Neuronal stem cell (in vitro differentiated cells): ENCODE data around the gene CTSH.

Source experiments
- DNase-seq: peaks from one replicate; pipeline ENCODE4 v3.0.0-alpha.2; 2013; ENCODE audit warnings: low spot score
- H2AFZ ChIP-seq: one replicate; pipeline ENCODE4 v1.6.1; 2013; ENCODE audit warnings: mild to moderate bottlenecking, low read length, inconsistent platforms
- H2AK5ac ChIP-seq: 2 replicates; pipeline ENCODE4 v1.6.1; 2013; ENCODE audit warnings: low read depth, mild to moderate bottlenecking, inconsistent platforms, low read length, moderate library complexity, mixed read lengths
- H2BK120ac ChIP-seq: 2 replicates; pipeline ENCODE4 v1.6.1; 2013; ENCODE audit warnings: low read depth, mild to moderate bottlenecking, inconsistent platforms, low read length, moderate library complexity, mixed read lengths
- H2BK12ac ChIP-seq: one replicate; pipeline ENCODE4 v1.6.1; 2013; ENCODE audit warnings: low read length, inconsistent platforms
- H2BK15ac ChIP-seq: 2 replicates; pipeline ENCODE4 v1.6.1; 2013; ENCODE audit warnings: mild to moderate bottlenecking, low read length, inconsistent platforms, mixed read lengths
- H2BK5ac ChIP-seq: one replicate; pipeline ENCODE4 v1.6.1; 2013; ENCODE audit warnings: inconsistent platforms, mild to moderate bottlenecking, low read length, moderate library complexity
- H3K14ac ChIP-seq: one replicate; pipeline ENCODE4 v1.6.1; 2013; ENCODE audit warnings: low read length, inconsistent platforms
- H3K18ac ChIP-seq: 2 replicates; pipeline ENCODE4 v1.6.1; 2013; ENCODE audit warnings: low read length, inconsistent platforms
- H3K23ac ChIP-seq: 2 replicates; pipeline ENCODE4 v1.6.1; 2013; ENCODE audit warnings: low read depth, mild to moderate bottlenecking, mixed read lengths, low read length, inconsistent platforms; ENCODE audit not compliant: poor library complexity
- H3K27ac ChIP-seq: replicated peaks from 3 replicates; pipeline ENCODE4 v1.5.1; 2013; ENCODE audit warnings: low read length, inconsistent platforms
- H3K27me3 ChIP-seq, 3 experiments: 2 replicates each; pipeline ENCODE4 v1.6.1; 2013; ENCODE audit warnings: low read length in 3 of 3, mild to moderate bottlenecking in 2 of 3, inconsistent platforms in 1 of 3, low read depth in 1 of 3, mixed read lengths in 1 of 3, moderate library complexity in 1 of 3; ENCODE audit not compliant: control insufficient read depth in 3 of 3, insufficient read depth in 3 of 3
- H3K36me3 ChIP-seq, 2 donors: replicated peaks in 1 of 2; 2 replicates each; pipeline ENCODE4 v1.6.1; 2013; ENCODE audit warnings: low read length in 2 of 2; ENCODE audit not compliant: control insufficient read depth in 2 of 2, insufficient read depth in 2 of 2
- H3K4ac ChIP-seq: 2 replicates; pipeline ENCODE4 v1.6.1; 2013; ENCODE audit warnings: inconsistent platforms, mild to moderate bottlenecking, low read length, moderate library complexity
- H3K4me1 ChIP-seq, 2 donors: 1 replicate in 1 of 2; 2 replicates in 1 of 2; pipeline ENCODE4 v1.6.1; 2013; ENCODE audit warnings: low read length in 2 of 2, low read depth in 1 of 2; ENCODE audit not compliant: control insufficient read depth in 2 of 2, insufficient read depth in 1 of 2
- H3K4me2 ChIP-seq: one replicate; pipeline ENCODE4 v1.6.1; 2013; ENCODE audit warnings: mild to moderate bottlenecking, low read length, inconsistent platforms; ENCODE audit not compliant: insufficient read depth, poor library complexity, severe bottlenecking
- H3K4me3 ChIP-seq, 2 donors: 2 replicates each; pipeline ENCODE4 v1.5.1; 2013; ENCODE audit warnings: low read length in 2 of 2, mild to moderate bottlenecking in 2 of 2, inconsistent platforms in 1 of 2, moderate library complexity in 1 of 2
- H3K79me1 ChIP-seq: one replicate; pipeline ENCODE4 v1.6.1; 2013; ENCODE audit warnings: low read depth, mild to moderate bottlenecking, inconsistent platforms, low read length, moderate library complexity
- H3K9ac ChIP-seq: one replicate; pipeline ENCODE4 v1.6.1; 2013; ENCODE audit warnings: mild to moderate bottlenecking, low read depth, low read length, inconsistent platforms; ENCODE audit not compliant: poor library complexity
- H3K9me3 ChIP-seq, 2 donors: replicated peaks in 1 of 2; 2 replicates each; pipeline versions ENCODE3 to v1.6.1; 2013; ENCODE audit warnings: low read length in 2 of 2, mild to moderate bottlenecking in 2 of 2, inconsistent platforms in 1 of 2, low read depth in 1 of 2, mixed read lengths in 1 of 2, moderate library complexity in 1 of 2; ENCODE audit not compliant: control insufficient read depth in 2 of 2, insufficient read depth in 1 of 2
- H4K8ac ChIP-seq: one replicate; pipeline ENCODE4 v1.6.1; 2013; ENCODE audit warnings: low read depth, mild to moderate bottlenecking, inconsistent platforms, low read length, moderate library complexity
- H4K91ac ChIP-seq: one replicate; pipeline ENCODE4 v1.6.1; 2013; ENCODE audit warnings: low read length, low read depth, mild to moderate bottlenecking, inconsistent platforms; ENCODE audit not compliant: poor library complexity
- WGBS, 2 donors: extraction: QIAGEN DNeasy Blood & Tissue Kit; methylation state at CpG; one replicate each; pipeline ENCODE4 v1.1.7; 2013; ENCODE audit warnings: missing lambda C conversion rate in 2 of 2, mixed read lengths in 1 of 2; ENCODE audit not compliant: insufficient read length in 2 of 2, insufficient replicate concordance in 1 of 2; ENCODE audit errors: extremely low coverage in 2 of 2; 5-methylcytosine and 5-hydroxymethylcytosine counted together

CTSH gene

DNA sequence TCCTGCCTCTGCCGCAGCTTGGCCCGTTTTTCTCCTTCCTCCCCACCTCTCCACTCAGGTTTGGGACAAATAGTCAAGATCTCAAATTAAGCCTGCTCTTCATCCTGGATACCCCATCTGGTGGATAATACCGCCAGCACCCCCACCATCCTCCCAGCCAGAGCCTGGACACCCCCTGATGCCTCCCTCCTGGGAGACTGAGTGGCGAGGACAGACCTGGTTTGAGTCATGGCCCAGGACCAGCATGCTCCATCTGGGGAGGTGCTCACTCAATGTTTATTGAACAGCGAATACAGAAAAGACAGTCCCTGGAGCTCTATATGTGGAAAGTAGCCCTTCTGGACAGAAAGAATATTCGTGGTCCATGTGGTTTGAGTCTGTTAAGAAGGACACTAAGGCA is 23.3 kb downstream of the CTSH start:
- H3K4me1 ChIP-seq = no peaks in the 10 kb centered on the region
- no peak overlapping the region for H3K23ac ChIP-seq
- H3K18ac ChIP-seq = no peak overlapping the region
- no peak for DNase-seq
- H2BK120ac ChIP-seq = no peak overlapping the region
- H3K36me3 ChIP-seq = peaks cover 23 to 68% of the 10 kb centered on the region in 2 donors
- no peak overlapping the region for H4K8ac ChIP-seq
- H3K27me3 ChIP-seq = no peaks in the 10 kb centered on the region
- H2BK12ac ChIP-seq = no peak overlapping the region
- H2AFZ ChIP-seq = no peak overlapping the region
- H3K4me2 ChIP-seq = no peak overlapping the region
- no CpG with 5 or more reads among the region's 6 CpGs for WGBS, 2 donors
- peak overlapping the region; percentile 56 for H3K9ac ChIP-seq
- H2BK15ac ChIP-seq = no peak overlapping the region
- no peak overlapping the region for H3K4me3 ChIP-seq
- H2AK5ac ChIP-seq = no peak overlapping the region
- H3K27ac ChIP-seq = no peak overlapping the region
- H4K91ac ChIP-seq = no peak overlapping the region
- H3K79me1 ChIP-seq = no peaks in the 10 kb centered on the region
- no peak overlapping the region for H3K14ac ChIP-seq
- no peak overlapping the region for H2BK5ac ChIP-seq
- H3K4ac ChIP-seq = no peak overlapping the region
- H3K9me3 ChIP-seq = no peaks in the 10 kb centered on the region

DNA sequence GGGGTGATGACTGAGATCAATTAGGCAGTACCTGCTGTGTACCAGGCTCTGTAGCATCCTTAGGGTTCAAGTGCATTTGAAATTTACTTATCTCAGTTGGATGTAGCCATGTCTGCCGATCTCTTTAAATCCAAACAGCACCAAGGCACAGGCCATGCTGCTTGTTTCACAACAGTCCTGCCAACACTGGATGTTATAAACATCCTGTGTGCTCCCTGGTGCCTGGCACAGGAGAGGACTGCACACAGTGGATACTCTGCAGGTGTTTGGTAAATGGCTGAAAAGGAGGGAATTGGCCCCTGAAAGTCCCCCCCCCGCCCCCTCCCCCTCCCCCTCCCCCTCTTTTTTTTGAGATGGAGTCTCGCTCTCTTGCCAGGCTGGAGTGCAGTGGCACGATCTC is 27.0 kb downstream of the CTSH start:
- Histone ChIP-seq H3K9ac (no peak overlapping the region), H2BK15ac (no peak overlapping the region), H3K23ac (no peak overlapping the region), H4K91ac (no peak overlapping the region), H3K4ac (no peak overlapping the region), H3K18ac (no peak overlapping the region), H3K4me3 (no peak overlapping the region), H2AFZ (no peak overlapping the region), H3K4me2 (no peak overlapping the region), H3K4me1 (no peaks in the 10 kb centered on the region), H2AK5ac (no peak overlapping the region), H3K36me3 (peaks cover 31 to 80% of the 10 kb centered on the region in 2 donors), H3K14ac (no peak overlapping the region), H3K9me3 (no peaks in the 10 kb centered on the region), H2BK12ac (no peak overlapping the region), H3K27me3 (no peaks in the 10 kb centered on the region), H3K27ac (no peak overlapping the region), H4K8ac (no peak overlapping the region), H2BK5ac (no peak overlapping the region), H3K79me1 (no peaks in the 10 kb centered on the region), H2BK120ac (no peak overlapping the region)
- no peak for DNase-seq
- no CpG with 5 or more reads among the region's 4 CpGs for WGBS, 2 donors

DNA sequence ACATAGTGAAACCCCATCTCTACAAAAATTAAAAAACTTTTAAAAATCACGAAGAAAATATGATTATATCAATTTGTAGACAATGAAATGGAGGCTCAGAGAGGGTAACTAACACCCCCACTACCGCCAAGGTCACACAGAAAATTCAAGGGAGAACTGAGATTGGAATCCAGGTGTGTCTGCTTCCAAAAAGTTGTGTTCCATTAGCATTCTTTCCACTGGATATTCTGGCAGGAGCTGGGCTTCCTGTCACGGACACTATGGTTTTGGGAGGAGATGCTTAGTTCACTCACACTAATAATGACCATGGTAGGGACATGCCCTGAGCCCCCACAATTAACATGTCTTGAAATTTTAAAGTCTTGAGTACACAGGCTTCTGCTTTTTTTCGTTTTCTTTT is 28.8 kb downstream of the CTSH start:
- Histone ChIP-seq H3K36me3 (peaks cover 18 to 79% of the 10 kb centered on the region in 2 donors), H3K27me3 (no peaks in the 10 kb centered on the region), H2BK15ac (no peak overlapping the region), H4K8ac (no peak overlapping the region), H3K27ac (no peak overlapping the region), H3K14ac (no peak overlapping the region), H2BK120ac (no peak overlapping the region), H4K91ac (no peak overlapping the region), H3K4me1 (no peaks in the 10 kb centered on the region), H3K4me2 (no peak overlapping the region), H3K4ac (no peak overlapping the region), H2BK12ac (no peak overlapping the region), H3K18ac (no peak overlapping the region), H2BK5ac (no peak overlapping the region), H3K9me3 (no peaks in the 10 kb centered on the region), H2AK5ac (no peak overlapping the region), H3K23ac (no peak overlapping the region), H3K79me1 (no peaks in the 10 kb centered on the region), H2AFZ (no peak overlapping the region), H3K9ac (no peak overlapping the region), H3K4me3 (no peak overlapping the region)
- no CpG with 5 or more reads among the region's 4 CpGs for WGBS, 2 donors
- no peak for DNase-seq

DNA sequence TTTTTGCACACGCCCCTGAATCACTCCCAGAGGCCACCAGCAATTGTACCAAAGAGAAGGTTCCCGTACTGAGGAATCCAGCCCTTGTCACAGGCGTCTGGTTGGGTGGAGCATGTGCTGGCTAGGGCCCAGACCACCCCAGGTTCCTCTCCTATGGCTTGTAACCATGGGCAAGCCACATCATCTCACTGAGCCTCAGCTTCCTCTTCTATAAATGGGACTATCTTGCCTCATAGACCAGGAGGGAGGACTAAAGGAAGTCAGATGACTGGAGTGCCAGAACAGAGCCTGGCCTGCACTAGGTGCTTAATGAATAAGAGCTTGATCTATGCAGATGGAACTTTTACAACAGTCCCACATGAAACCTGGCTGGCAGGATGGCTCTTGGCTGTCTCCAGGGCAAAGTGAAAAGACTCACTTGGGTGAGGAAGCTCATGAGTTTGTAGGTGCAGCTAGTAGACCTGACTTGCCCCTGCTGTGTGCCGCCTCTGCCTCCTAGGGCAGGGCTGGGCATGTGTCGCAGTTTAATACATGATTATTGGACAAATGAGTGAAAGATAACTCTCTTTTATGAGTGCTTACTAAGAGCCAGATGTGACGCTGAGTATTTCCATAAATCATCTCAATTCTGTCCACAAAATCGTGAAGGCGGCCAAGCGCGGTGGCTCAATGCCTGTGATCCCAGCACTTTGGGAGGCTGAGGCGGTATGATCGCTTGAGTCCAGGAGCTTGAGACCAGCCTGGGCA is 29.3 kb downstream of the CTSH start:
- H3K23ac ChIP-seq = no peak overlapping the region
- H2AK5ac ChIP-seq = no peak overlapping the region
- peaks cover 20 to 81% of the 10 kb centered on the region in 2 donors for H3K36me3 ChIP-seq
- no peak overlapping the region for H3K4me3 ChIP-seq
- no peak overlapping the region for H4K91ac ChIP-seq
- H3K79me1 ChIP-seq = no peaks in the 10 kb centered on the region
- H3K9ac ChIP-seq = no peak overlapping the region
- H3K18ac ChIP-seq = no peak overlapping the region
- WGBS, 2 donors = no CpG with 5 or more reads among the region's 12 CpGs
- H3K27me3 ChIP-seq = no peaks in the 10 kb centered on the region
- H4K8ac ChIP-seq = no peak overlapping the region
- H2BK5ac ChIP-seq = no peak overlapping the region
- H3K4me1 ChIP-seq = no peaks in the 10 kb centered on the region
- H2BK120ac ChIP-seq = no peak overlapping the region
- no peak overlapping the region for H3K27ac ChIP-seq
- H3K4me2 ChIP-seq = no peak overlapping the region
- H3K14ac ChIP-seq = no peak overlapping the region
- H3K4ac ChIP-seq = no peak overlapping the region
- H2BK15ac ChIP-seq = no peak overlapping the region
- H2AFZ ChIP-seq = no peak overlapping the region
- H3K9me3 ChIP-seq = no peaks in the 10 kb centered on the region
- no peak overlapping the region for H2BK12ac ChIP-seq
- DNase-seq = no peak
